Smooth muscle cell (in vitro differentiated cells): ENCODE data around the gene PRMT6. TPM values are rescaled to one million over a fixed set of nuclear protein-coding genes. Genes with fewer than 3 reads are reported as not detected.
"Not testable (repeated sequence)": the region's sequence is repeated elsewhere in the genome, so short reads cannot be mapped to it uniquely, and the experiment has no call there.

ENCODE experiments used
- DNase-seq: peaks from one replicate; lab custom pipeline; 2025; ENCODE audit not compliant: unreplicated experiment; lab: John Stamatoyannopoulos, UW
- H2AFZ ChIP-seq: fragments of 200-600 bp; sonication (generic); 2 replicates; pipeline ENCODE4 v1.6.0; 2016; ENCODE audit warnings: antibody characterized with exemption, low read depth, mild to moderate bottlenecking
- H3F3A ChIP-seq: fragments of 200-600 bp; sonication (generic); 2 replicates; pipeline ENCODE4 v1.6.0; 2017; ENCODE audit warnings: antibody characterized with exemption, low read depth
- H3K27ac ChIP-seq: fragments of 200-600 bp; sonication (generic); 2 replicates; pipeline ENCODE4 v1.5.1; 2016; ENCODE audit warnings: low read depth, mild to moderate bottlenecking
- H3K27me3 ChIP-seq: fragments of 200-600 bp; sonication (generic); 2 replicates; pipeline ENCODE4 v1.6.1; 2016; ENCODE audit warnings: low read depth, mild to moderate bottlenecking
- H3K36me3 ChIP-seq: fragments of 200-600 bp; sonication (generic); 2 replicates; pipeline ENCODE4 v1.5.1; 2016; ENCODE audit warnings: low read depth
- H3K4me1 ChIP-seq: fragments of 200-600 bp; sonication (generic); 2 replicates; pipeline ENCODE4 v1.5.1; 2016; ENCODE audit warnings: low read depth
- H3K4me2 ChIP-seq: fragments of 200-600 bp; sonication (generic); 2 replicates; pipeline ENCODE4 v1.6.0; 2016; ENCODE audit warnings: mild to moderate bottlenecking
- H3K4me3 ChIP-seq: fragments of 200-600 bp; sonication (generic); 2 replicates; pipeline ENCODE4 v1.5.1; 2016; ENCODE audit warnings: mild to moderate bottlenecking
- H3K79me2 ChIP-seq: fragments of 200-600 bp; sonication (generic); 2 replicates; pipeline ENCODE4 v1.6.0; 2016; ENCODE audit warnings: low read depth, mild to moderate bottlenecking
- H3K9ac ChIP-seq: fragments of 200-600 bp; sonication (generic); 2 replicates; pipeline ENCODE4 v1.6.0; 2016; ENCODE audit warnings: low read depth
- H3K9me3 ChIP-seq: fragments of 200-600 bp; sonication (generic); replicated peaks from 2 replicates; pipeline ENCODE4 v1.5.1; 2016; ENCODE audit warnings: low read depth
- H4K20me1 ChIP-seq: fragments of 200-600 bp; sonication (generic); 2 replicates; pipeline ENCODE4 v1.6.0; 2016; ENCODE audit warnings: low read depth
- WGBS: methylation state at CpG from one replicate; pipeline ENCODE4 v1.1.7; 2016; ENCODE audit warnings: low lambda C conversion rate; 5-methylcytosine and 5-hydroxymethylcytosine counted together
- polyA plus RNA-seq: library from polyadenylated mRNA; unstranded; fragments of >200 nt; fragmentation: Nextera tagmentation; extraction: Ambion mirVana; gene quantifications from 2 replicates; pipeline ENCODE4 v1.2.1, GENCODE V29; 2016
- total RNA-seq: library from RNA; depleted of rRNA; stranded (reverse); fragments of >200 nt; gene quantifications from 2 replicates; pipeline ENCODE4 v1.2.3, GENCODE V29; 2014
- TF ChIP-seq, protein P1 (sequence below): fragments of 200-600 bp; sonication (generic); IDR thresholded peaks from 2 replicates; pipeline ENCODE4 v1.5.1; 2017; ENCODE audit warnings: borderline replicate concordance, mild to moderate bottlenecking, antibody characterized with exemption; ENCODE audit not compliant: insufficient read depth, poor library complexity, severe bottlenecking

Gene PRMT6
- total and polyA plus RNA-seq, 2 experiments from 2014 or later = 6.2 to 7.3 TPM

DNA sequence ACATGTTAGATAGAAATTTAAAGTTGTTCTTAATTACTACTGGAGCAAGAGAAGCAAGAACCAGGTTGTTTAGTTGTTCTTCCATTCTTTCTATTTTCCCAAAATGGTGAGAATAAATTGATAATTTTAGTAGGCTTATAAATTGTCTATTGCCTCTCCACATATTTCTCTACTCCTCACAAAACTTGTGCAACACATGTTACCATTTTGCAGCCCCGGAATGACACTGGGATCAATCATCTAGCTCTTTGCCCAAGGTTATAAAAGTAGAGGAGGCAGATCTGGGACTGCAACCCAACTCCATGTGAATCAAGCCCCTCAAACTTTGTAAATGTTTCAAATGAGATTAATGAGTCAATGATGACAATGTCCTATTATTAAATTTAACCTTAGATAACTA is 34.9 kb downstream of the PRMT6 start:
- 86% methylated on average over 1 of the region's 1 CpG for WGBS

DNA sequence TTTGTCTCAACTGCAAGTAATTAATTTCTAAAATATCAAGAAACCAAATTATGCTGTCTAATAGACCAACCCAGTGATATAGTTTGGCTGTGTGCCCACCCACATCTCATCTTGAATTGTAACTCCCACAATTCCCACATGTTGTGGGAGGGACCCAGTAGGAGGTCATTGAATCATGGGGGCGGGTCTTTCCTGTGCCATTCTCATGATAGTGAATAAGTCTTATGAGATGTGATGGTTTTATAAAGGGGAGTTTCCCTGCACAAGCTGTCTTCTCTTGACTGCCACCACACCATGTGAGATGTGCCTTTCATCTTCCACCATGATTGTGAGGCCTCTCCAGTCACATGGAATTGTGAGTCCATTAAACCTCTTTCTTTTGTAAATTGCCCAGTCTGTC is 36.9 kb downstream of the PRMT6 start:
- H3K4me1 ChIP-seq, H2AFZ ChIP-seq, DNase-seq, H3K79me2 ChIP-seq, H3K27me3 ChIP-seq, H3K36me3 ChIP-seq, H4K20me1 ChIP-seq, H3K4me3 ChIP-seq, H3K9ac ChIP-seq, H3F3A ChIP-seq, H3K9me3 ChIP-seq, H3K27ac ChIP-seq, H3K4me2 ChIP-seq: not testable (repeated sequence)
- 95% methylated on average over 1 of the region's 1 CpG for WGBS

More for the DNA sequence above, 34.9 kb downstream of the PRMT6 start:
- no peaks in the 10 kb centered on the region for H3K36me3 ChIP-seq
- no peaks in the 10 kb centered on the region for H3F3A ChIP-seq
- H3K4me3 ChIP-seq = no peak overlapping the region
- H4K20me1 ChIP-seq = no peaks in the 10 kb centered on the region
- DNase-seq = no peak
- H3K27me3 ChIP-seq = no peaks in the 10 kb centered on the region
- no peaks in the 10 kb centered on the region for H3K4me1 ChIP-seq
- H3K9me3 ChIP-seq = no peaks in the 10 kb centered on the region
- no peak overlapping the region for H3K4me2 ChIP-seq
- TF ChIP-seq, protein P1, sequence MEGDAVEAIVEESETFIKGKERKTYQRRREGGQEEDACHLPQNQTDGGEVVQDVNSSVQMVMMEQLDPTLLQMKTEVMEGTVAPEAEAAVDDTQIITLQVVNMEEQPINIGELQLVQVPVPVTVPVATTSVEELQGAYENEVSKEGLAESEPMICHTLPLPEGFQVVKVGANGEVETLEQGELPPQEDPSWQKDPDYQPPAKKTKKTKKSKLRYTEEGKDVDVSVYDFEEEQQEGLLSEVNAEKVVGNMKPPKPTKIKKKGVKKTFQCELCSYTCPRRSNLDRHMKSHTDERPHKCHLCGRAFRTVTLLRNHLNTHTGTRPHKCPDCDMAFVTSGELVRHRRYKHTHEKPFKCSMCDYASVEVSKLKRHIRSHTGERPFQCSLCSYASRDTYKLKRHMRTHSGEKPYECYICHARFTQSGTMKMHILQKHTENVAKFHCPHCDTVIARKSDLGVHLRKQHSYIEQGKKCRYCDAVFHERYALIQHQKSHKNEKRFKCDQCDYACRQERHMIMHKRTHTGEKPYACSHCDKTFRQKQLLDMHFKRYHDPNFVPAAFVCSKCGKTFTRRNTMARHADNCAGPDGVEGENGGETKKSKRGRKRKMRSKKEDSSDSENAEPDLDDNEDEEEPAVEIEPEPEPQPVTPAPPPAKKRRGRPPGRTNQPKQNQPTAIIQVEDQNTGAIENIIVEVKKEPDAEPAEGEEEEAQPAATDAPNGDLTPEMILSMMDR = no peak
- H3K27ac ChIP-seq = no peak overlapping the region
- H3K79me2 ChIP-seq = no peaks in the 10 kb centered on the region
- no peak overlapping the region for H3K9ac ChIP-seq
- no peak overlapping the region for H2AFZ ChIP-seq

DNA sequence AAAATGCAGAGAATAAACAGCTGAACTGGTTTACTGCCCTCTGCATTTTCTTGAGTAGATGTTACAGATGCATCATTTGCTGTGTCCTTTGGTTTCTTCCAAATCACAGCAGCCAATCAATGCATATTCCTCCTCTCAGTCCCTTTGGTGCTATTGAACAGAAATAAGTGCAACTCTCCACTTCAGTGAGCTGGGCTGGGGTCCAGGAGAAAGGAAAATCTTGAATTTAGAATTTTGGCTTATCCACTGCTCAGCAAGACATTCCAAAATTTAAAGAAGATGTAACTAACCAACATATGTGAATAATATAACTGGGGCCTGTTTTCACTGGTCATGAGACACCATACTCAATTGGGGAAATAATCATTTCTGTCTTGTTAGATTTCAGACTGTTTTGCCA is 39.2 kb downstream of the PRMT6 start:
- H3K9me3 ChIP-seq = no peaks in the 10 kb centered on the region
- TF ChIP-seq, protein P1 = no peak
- no peaks in the 10 kb centered on the region for H3K27me3 ChIP-seq
- no peak for DNase-seq
- H3F3A ChIP-seq = no peaks in the 10 kb centered on the region
- H3K4me3 ChIP-seq = no peak overlapping the region
- no peak overlapping the region for H3K4me2 ChIP-seq
- no peak overlapping the region for H3K27ac ChIP-seq
- H3K79me2 ChIP-seq = no peaks in the 10 kb centered on the region
- H2AFZ ChIP-seq = no peak overlapping the region
- H3K9ac ChIP-seq = no peak overlapping the region
- no peaks in the 10 kb centered on the region for H3K4me1 ChIP-seq
- H3K36me3 ChIP-seq = no peaks in the 10 kb centered on the region
- H4K20me1 ChIP-seq = no peaks in the 10 kb centered on the region

DNA sequence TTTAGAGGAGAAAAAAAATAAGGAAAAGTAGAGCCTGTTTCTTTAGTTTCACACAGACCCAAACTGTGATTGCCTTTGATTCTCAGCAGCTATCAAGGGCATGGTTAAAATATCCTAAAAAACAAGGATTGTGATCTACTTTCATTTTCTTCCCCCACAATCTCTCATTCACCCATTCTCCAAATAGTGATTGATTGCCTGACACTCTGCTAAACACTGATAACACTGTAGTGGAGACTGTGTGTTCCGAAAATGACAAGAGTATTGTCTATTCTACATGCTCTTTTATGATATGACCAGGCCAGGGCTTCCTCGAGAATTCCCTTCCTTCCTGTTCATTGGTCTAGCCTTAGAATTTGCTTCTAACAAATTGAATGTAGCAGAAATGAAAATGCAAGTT is 40.2 kb downstream of the PRMT6 start:
- no peak for DNase-seq
- no peak overlapping the region for H3K4me3 ChIP-seq
- H3K27ac ChIP-seq = no peak overlapping the region
- no peaks in the 10 kb centered on the region for H4K20me1 ChIP-seq
- no peaks in the 10 kb centered on the region for H3F3A ChIP-seq
- no peak overlapping the region for H3K9ac ChIP-seq
- no peaks in the 10 kb centered on the region for H3K36me3 ChIP-seq
- H3K4me1 ChIP-seq = no peaks in the 10 kb centered on the region
- H2AFZ ChIP-seq = no peak overlapping the region
- H3K9me3 ChIP-seq = no peaks in the 10 kb centered on the region
- WGBS = 83% methylated on average over 2 of the region's 2 CpGs
- TF ChIP-seq, protein P1 = no peak
- no peak overlapping the region for H3K4me2 ChIP-seq
- no peaks in the 10 kb centered on the region for H3K27me3 ChIP-seq
- H3K79me2 ChIP-seq = no peaks in the 10 kb centered on the region
